Right renal pelvis (tissue), 4 donors: ENCODE data around the gene REN. TPM values are rescaled to one million over a fixed set of nuclear protein-coding genes. Genes with fewer than 3 reads are reported as not detected.

Source experiments
- DNase-seq, 4 donors: peaks; one replicate each; pipeline ENCODE4 v3.0.0-alpha.2; 2013; ENCODE audit warnings: low read depth in 4 of 4, low spot score in 3 of 4, missing footprints in 1 of 4
- polyA plus RNA-seq, 4 donors: library from polyadenylated mRNA; unstranded; fragments of 120-200 nt; gene quantifications; one replicate each; pipeline ENCODE4 v1.2.1, GENCODE V29; 2013; ENCODE audit not compliant: insufficient read length in 4 of 4

REN gene
- polyA plus RNA-seq, 4 donors: 61.7 to 133 (median 101) TPM

GRCh38 chr1:204112876-204113730 lies 53.0 kb downstream of the REN start:
- no peak for DNase-seq

DNA sequence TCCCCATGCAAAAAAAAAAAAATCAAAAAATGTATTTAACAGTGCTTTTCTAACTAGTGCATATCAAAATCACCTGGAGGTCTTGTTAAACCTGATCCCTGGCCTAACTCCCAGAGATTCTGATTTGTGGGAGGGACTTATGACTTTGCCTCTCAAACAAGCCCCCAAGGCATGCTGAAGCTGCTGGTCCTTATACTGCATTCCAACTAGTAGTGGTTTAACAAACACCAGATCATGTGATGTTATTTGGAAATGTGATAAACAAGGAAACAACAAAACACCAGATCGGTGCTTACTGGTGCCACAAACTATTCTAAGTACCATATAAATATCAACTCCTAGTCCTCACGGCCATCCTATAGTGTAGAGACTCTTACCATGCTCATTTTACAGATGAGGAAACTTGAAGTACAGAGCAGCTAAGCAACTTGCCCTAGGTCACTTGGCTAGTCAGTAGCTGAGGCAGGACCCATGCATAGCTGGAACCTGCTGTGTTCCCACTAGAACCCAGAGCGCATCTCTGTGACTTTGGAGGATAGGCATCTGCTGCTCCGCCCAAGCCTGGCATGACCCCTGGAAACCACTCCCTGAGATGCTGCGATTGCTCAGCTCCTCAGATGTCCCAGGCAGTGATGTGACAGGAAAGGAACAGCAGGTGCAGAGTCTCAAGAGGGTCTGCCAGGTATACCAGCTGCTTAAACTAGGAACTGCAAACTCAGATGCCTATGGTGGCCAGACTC lies 55.1 kb downstream of the REN start:
- no peak for DNase-seq

GRCh38 chr1:204108312-204109141 lies 57.6 kb downstream of the REN start:
- DNase-seq: no peak

- no peak for DNase-seq
These were observed 58.2 kb downstream of the REN start for GRCh38 chr1:204107892-204108291.

- DNase-seq: no peak
These were observed 59.3 kb downstream of the REN start for GRCh38 chr1:204106825-204107224.

DNA sequence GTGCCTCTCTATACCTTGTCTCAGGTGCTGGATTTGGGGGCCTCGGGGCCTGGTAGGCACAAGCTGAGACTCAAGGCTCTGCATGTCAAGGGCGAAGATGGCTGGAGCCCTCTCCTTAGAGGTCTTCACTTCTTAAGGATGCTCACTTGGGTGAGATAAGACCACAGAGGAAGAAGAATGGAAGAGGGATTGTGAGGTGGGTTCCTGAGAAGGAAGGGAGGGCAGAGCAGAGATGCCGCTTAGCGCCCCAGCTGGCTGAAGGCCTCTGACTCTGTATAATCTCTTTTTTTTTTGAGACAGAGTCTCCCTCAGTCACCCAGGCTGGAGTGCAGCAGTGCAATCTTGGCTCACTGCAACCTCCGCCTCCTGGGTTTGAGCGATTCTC lies 61.0 kb downstream of the REN start:
- DNase-seq: no peak

Other genes starting within 250 kb of the REN start
- 10 to 100 TPM; 45.3 to 53.1 (median 48.3) TPM for gene SOX13, start 93.2 kb downstream of the REN start, polyA plus RNA-seq
- 10 to 100 TPM; 20.8 to 33.7 (median 25.5) TPM for gene ETNK2, start 14.3 kb downstream of the REN start, polyA plus RNA-seq
- 1 to 10 TPM in 1 of 4 donors, under 1 TPM in 2, not detected in 1; 0.66 to 1.3 (median 0.73) TPM for gene KISS1, start 30.2 kb upstream of the REN start, polyA plus RNA-seq
- 1 to 10 TPM; 3.0 to 4.7 (median 4.0) TPM for gene GOLT1A, start 47.7 kb upstream of the REN start, polyA plus RNA-seq
- gene PLEKHA6, start 193.6 kb upstream of the REN start, polyA plus RNA-seq: 10 to 100 TPM; 46.3 to 58.5 (median 50.2) TPM
- 10 to 100 TPM; 34.5 to 49.4 (median 44.7) TPM for gene PPP1R15B, start 245.5 kb upstream of the REN start, polyA plus RNA-seq